NCI-H1436 (cell line): ENCODE results near the gene VAT1L.

Source experiments
- DNase-seq: peaks from one replicate; lab custom pipeline; 2025; lab: John Stamatoyannopoulos, UW

Gene VAT1L

GRCh38 chr16:77995843-77996455, 207.6 kb downstream of the VAT1L start:
- no peak for DNase-seq

DNA sequence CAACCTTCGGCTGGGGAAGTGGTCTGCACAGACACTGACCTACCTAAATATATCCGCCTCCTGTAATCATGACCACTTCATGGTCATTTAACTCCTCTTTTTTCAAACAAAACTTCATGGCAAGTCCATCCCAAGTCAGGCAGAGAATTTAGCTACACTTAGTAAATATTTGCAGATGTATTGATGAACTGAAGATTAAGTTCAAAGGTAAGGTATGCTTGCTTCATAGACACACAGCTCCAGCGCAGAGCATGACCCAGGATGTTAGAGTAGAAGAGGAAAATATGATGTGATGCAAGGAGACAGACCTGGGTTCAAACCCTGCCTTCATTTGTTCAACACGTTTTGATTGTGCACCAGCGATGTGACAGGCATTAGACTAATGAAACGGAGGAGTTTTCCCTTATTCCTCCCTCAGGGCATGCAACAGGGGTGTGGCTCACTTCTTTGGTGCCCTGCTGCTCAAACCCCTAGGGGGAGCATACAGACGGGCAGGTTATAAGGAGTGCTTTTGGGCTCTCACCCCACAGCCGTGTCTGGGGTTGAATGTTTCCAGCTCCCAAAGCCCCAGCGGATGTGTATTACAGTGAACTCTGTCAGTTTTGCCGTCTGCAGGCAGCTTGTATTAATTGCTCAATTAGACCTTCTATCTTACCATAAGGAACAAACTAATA, 210.1 kb downstream of the VAT1L start:
- no peak for DNase-seq

GRCh38 chr16:78001451-78002025, 213.2 kb downstream of the VAT1L start:
- no peak for DNase-seq

DNA sequence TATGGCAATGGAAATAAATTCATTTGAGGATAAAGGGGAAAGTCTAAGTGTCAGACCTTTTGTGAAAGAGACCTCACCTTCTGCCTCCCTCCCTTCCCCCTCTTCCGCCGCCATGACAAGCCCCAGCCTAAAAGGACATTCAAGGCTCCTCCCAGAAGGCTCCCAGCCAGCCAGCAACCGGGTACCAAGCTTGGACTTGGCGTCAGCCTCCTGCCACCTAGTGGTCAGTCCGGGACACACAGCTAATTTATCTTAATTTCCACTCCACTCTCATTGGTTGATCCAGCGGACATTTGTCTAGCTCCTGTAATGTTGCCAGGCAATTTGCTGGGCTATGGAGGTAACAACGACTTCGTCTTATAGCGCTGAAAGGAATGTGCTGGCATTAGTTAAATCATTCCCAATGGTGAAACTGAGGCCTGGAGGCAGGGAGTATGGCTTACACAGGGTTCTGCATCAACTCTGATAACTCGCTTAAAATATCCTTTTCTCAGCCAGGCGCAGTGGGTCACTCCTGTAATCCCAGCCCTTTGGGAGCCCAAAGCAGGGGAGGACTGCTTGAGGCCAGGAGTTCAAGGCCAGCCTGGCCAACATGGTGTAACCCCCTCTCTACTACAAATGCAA, 214.7 kb downstream of the VAT1L start:
- peak; percentile 90 for DNase-seq

DNA sequence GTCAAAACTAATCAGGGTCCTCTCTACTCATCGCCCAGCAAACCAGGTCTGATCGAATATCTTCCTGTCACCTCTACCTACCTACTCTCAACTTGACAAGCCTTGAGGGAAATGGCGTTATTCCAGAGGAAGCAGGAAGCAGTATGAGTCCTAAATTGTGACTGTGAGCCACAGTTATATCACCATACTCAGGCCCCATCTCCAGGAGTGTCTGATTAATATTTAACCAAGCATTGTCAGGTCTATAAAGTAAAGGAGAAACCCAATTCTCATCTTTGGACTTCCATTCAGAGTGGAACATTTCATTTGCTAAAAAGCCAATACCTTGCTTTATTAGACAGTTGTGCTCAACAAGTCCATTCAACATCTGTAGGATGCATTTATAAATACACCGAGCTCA, 216.2 kb downstream of the VAT1L start:
- no peak for DNase-seq

DNA sequence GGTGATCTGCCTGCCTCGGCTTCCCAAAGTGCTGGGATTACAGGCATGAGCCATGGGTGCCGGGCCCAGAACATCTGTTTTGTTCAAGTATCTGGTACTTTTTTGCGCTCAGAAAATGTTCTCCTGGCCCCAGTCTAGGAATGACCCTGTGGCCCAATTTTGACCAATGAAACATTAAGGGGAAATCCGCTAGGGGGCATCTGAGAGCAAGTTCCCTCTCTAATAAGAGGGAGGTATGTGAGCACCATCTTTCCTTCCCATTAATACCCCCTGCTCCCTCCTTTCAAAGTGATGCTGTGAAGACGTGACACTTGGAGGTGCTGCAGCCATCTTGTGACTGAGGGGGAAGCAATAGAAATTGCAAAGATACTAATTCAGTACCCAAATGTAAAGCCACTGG, 217.5 kb downstream of the VAT1L start:
- no peak for DNase-seq

GRCh38 chr16:78007121-78007520, 218.8 kb downstream of the VAT1L start:
- no peak for DNase-seq

- DNase-seq: no peak
Measured at GRCh38 chr16:78022347-78023060, 234.1 kb downstream of the VAT1L start, which contains the start of gene CLEC3A. Gene CLEC3A (plus strand): TSS chr16:78022548. CDS start chr16:78022627, 79 bp downstream.

DNA sequence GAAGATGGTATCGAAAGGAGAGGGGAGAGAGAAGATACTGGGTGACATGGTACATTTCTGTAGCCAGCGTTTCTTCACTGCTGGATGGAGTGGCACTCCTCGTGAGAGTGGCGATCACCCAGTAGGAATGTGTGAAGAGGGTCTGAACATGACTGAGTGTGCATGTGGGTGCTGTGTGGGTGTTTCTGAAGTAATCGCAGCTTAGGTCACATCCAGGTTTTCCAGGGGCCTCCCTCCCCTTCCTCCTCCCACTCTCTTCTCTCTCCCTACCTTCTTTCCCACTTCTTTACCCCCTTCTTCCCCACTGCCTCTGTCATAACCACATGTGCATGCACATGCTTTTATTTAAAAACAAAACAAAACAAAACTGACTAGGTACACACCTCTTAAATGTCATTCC, 235.8 kb downstream of the VAT1L start:
- no peak for DNase-seq

- DNase-seq: no peak
Measured at GRCh38 chr16:78025631-78026030, 237.3 kb downstream of the VAT1L start.

DNA sequence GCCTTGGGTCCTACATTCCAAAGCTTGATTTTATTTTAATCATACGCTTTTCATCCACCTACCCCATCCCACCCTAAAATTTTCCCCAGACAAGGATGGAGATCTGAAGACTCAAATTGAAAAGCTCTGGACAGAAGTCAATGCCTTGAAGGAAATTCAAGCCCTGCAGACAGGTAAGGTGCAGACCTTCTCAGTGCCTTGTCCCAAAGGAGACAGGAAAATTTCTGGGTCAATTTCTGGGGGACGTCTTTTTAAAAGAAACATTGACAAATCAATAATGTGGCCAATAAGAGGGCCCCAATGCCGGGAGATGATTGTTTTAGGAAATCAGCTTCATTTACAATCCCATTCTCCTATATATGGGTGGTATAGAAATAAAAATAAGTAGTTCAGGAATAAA, 239.7 kb downstream of the VAT1L start:
- no peak for DNase-seq
